GM18526 (cell line): ENCODE measurements around the gene SIGLEC14.

Source experiments
- POLR2A ChIP-seq: IDR thresholded peaks from 3 replicates; pipeline ENCODE4 v1.6.1; 2011; ENCODE audit not compliant: insufficient read length; ENCODE audit errors: extremely low read depth

Gene SIGLEC14

GRCh38 chr19:51600940-51601580, 45.6 kb downstream of the SIGLEC14 start:
- TF ChIP-seq POLR2A = no peak

GRCh38 chr19:51599084-51599483, 47.5 kb downstream of the SIGLEC14 start:
- TF ChIP-seq POLR2A = no peak

DNA sequence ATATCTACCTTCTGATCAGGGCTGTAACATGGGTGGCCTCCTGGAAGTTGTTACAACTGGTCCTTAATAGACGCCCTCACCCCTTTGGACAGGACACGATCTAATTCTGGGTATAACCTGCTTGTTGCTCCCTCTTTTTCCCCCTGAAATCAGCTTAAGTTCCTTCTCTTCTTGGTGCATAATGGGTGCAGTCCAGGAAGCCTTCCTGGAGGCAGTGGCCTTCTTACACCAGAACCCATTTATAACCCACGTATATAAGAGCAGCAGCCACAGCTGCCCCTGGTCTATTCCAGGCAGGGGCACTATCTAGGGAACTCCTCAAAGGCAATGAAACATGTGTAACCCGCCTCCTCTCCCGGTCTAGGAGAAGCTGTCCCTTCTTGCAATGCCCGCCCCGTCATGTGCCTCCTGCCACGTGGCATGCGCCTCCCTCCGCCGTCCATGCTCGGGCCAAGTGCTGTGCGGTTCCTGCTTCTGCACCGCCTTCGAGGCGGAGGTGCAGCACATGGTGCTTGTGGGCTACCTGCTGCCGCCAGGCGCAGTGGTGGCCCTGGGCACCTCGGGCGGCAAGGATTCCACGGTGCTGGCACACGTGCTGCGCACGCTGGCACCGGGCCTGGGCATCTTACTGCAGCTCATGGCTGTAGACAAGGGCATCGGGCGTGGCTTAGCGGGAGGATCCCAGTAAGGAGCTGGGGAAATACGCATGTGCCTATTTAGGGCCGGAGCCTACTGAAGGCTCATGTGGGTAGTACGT, 48.3 kb downstream of the SIGLEC14 start:
- TF ChIP-seq POLR2A = no peak

GRCh38 chr19:51595190-51596175, 51.1 kb downstream of the SIGLEC14 start:
- no peak for TF ChIP-seq POLR2A

- no peak for TF ChIP-seq POLR2A
Measured at GRCh38 chr19:51594774-51595109, 51.9 kb downstream of the SIGLEC14 start.

GRCh38 chr19:51593969-51594773, 52.5 kb downstream of the SIGLEC14 start:
- peak; percentile 41 for TF ChIP-seq POLR2A

DNA sequence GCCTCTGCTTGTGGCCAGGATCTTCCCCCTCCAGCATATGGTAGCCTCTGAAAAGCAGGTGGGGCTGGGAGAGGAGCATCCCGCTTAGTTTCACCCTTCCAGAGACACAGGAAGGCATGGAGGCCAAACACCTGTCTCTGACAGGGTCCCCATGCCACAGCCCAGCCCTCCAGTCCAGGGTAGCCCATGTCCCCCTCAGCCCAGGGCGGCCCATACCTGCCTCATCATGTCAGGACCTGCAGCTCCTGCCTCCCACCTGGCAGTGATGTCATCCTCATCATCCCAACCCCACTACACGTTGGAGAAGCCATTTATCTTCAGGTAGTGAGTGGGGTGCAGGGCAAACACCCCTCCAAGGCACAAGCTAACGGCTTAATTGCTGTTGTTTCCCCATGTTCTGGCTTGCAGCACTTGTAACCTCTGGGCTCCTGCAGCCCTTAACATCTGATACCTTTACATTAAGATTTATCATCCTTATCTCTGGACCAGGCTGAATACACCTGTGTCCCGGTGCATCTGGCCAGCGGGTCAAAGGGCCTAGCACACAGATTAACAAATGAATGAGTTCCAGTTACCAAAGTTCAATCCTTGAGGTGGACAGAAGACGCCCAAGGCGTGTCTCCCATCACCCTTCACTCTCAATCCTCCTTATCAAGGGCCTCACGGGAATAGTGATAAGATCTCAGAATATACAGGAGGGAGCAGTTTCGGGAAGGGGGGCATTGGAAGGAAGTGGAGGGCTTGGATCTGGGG, 53.3 kb downstream of the SIGLEC14 start:
- TF ChIP-seq POLR2A = no peak
